HTR-8/SVneo (cell line): ENCODE results near the gene DPF3.

Experiments used
- DNase-seq: peaks from one replicate; pipeline ENCODE4 v3.0.0; 2011; ENCODE audit warnings: low spot score, mixed read lengths; ENCODE audit not compliant: insufficient read length
- FAIRE-seq: peaks from 2 replicates; lab custom pipeline; 2011; peaks lifted over from hg19 to GRCh38; lab: Jason Lieb, UNC

The DPF3 gene

DNA sequence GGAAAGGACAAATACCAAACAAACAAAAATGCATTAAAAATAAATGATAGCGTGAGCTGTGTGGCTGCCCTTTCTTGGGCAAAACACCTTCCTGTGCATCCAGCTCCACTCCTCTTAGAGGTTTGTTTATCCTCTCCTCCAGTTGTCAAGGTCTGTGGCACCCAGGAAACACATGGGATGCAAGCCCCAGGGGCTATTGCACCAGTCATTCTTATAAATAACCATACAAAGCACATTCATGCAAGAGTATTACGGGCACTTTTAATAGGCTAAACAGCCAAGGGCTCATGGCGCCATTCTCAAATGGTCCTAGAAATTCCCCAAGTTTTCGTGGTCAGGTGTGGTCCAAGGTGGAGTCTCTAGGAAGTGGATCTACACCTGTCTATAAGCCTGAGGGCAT lies 257.0 kb downstream of the DPF3 start:
- no peak for DNase-seq

DNA sequence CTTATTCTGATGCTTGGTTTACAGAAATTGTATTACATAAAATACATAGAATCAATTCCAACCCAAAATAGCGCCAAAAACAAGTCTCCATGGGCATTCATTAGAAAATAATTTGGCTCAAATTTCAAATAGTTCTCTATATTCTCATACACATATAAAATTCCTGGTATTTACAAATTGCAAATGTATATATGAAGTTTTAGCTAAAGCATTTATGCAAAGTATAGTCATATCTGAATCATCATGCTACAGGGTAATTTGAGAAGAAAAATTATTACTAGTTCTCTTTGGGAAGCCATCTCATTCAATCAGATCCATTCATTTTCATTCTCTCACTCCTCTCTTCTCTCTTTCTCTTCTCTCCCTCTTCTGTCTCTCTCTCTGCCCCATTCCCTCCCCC lies 257.8 kb downstream of the DPF3 start:
- no peak for FAIRE-seq
- DNase-seq, result no peak

More for the DNA sequence above, 257.0 kb downstream of the DPF3 start:
- peak; percentile 36 for FAIRE-seq

DNA sequence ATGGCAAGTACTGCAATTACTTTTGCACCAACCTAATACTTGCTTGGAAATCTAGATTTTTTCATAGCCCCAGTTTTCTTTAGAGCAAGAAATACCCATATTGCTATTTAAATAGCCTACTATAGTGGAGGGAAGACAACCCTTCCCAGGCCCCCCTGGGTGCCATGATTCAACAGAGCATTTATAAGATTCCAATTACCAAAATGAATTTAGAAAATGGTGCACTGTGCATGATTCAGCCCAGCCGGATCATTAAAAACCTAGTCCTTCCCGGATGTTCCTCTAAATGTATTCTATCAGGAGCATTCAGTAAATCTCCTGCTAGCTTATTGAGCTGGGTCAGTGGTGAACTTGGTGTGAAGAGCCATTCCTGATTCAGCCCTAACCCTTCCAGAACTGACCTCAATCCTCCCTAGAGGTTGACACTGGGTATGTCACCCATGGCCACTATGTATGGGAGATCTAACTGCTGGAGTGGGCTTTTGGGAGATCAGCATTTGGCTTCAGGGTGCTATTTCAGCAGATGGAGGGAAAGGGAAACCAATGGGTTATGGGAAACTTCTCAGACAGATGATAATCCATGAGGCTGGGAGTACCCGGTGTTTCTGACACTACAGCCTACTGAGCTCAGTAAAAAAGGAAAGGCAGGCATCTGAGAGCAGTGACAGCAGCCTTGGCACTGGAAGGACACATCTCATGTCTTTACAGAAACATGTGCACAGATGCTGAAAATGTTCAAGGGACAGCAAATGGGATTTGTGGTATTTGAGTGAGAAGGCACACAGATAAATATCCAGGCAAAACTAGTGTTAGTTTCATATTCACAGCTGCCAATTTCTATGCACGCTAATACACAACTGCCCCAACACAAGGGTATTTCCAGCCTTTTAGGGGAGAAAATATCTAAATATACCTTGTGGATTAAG lies 258.9 kb downstream of the DPF3 start:
- no peak for DNase-seq
- FAIRE-seq, result peak; percentile 86

DNA sequence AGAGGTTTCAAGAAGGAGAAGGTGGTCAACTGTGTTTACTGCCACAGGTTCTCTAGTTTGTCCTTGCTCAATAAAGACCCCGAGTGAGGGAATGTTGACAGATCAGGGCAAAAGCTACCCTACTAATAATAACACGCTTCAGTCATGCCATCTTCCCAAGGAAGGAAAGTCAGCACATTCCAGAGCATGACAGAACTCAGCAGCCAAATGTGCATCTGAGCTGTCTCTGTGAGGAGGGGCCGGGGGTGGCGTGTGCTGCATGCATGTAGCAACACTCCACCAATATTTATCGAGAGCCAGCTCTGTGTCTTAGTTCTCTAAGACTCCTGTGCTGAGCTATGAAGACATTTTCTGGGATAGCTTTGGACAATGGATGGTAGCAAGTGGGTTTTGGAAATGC lies 260.4 kb downstream of the DPF3 start:
- FAIRE-seq (no peak), DNase-seq (no peak)

DNA sequence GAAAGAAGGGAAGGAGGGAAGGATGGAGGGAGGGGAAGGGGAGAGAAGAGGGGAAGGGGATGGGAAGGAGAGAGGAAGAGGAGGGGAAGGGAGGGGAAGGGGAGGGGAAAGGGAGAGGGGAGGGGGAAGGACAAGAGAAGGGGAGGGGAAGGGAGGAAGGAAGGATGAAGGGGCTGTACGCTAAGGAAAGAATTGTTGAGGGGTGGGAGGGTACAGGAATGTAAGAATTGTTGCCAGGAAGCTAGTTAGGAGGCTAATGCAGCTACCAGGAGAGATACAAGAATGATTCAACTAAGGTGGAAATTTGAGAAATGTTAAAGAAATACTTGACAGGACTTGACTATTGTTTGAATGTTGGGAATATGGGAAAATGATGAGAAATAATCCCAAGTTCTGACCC lies 261.2 kb downstream of the DPF3 start:
- no peak for DNase-seq
- peak; percentile 48 for FAIRE-seq

DNA sequence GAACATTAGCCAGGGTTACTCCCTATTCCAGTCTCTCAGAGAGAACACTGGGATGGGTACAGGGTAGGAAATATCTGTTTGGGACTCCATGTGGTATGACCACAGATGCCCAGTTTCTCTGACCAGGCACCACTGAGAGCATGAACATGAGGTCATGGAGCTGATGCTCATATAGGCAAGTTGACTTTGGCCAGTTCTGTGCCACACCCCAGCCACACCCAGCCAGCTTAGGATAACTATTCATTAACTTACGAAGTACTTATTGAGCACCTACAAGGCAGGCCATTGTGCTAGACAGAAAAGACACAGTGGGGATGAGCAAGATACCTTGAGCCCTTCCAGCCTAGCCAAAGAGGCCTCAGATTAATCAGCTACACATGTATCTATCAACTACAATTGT lies 262.5 kb downstream of the DPF3 start:
- FAIRE-seq (peak; percentile 86), DNase-seq (no peak)

DNA sequence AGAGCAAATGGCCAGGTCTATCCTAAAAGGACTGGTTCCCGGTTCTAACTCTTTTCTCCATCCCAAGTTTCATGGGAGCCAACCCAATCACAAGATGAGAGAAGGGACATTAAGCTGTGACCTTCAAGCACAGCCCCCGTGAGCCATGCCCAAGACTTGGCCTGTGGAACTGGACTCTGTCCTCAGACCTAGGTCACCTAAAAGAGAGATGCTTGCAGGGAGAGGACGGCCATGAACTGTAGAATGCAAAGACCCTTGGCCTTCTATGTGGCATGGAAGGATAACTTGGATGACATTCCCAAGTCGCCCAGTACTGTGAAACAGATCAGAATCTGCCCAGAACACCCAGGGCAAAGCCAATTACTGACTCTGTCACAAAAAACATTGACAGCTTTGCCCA lies 263.5 kb downstream of the DPF3 start:
- FAIRE-seq, result no peak
- DNase-seq, result no peak

DNA sequence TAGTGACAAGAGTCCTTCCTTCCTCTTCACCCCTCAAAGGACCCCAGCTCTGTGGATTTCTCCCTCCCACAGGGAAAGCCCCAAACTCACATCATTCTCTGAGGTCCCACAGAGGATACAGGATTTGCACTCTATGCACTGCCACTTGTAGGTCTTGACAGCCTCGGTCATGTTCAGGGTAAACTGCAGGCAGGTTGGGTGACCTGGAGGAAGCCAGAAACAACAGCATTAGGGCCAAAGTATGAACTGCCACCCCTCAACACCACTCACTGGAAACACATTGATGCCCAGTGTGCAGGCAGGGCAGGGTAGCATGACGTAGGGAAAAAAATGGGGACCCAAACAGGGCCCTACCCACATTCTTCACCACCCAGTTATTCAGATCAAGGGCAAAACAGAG lies 264.4 kb downstream of the DPF3 start:
- DNase-seq (no peak), FAIRE-seq (no peak)

DNA sequence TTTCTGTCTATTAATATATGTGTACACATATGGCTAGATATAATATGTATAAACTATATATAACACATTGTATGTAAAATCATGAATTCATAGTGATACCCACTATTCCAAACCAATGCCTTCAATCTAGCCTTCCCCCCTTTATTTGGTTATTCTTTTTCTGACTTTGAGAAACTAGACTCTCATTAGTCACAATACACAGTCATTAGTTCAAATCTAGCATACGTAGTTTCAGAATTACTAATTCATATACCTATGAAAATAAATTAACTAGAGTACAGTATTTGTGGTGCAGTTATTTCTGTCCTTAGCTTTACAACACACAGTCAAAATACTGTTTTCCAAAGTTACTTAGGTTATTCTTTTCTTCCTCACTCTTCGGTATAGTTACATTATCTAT lies 268.2 kb downstream of the DPF3 start:
- DNase-seq (no peak), FAIRE-seq (no peak)

DNA sequence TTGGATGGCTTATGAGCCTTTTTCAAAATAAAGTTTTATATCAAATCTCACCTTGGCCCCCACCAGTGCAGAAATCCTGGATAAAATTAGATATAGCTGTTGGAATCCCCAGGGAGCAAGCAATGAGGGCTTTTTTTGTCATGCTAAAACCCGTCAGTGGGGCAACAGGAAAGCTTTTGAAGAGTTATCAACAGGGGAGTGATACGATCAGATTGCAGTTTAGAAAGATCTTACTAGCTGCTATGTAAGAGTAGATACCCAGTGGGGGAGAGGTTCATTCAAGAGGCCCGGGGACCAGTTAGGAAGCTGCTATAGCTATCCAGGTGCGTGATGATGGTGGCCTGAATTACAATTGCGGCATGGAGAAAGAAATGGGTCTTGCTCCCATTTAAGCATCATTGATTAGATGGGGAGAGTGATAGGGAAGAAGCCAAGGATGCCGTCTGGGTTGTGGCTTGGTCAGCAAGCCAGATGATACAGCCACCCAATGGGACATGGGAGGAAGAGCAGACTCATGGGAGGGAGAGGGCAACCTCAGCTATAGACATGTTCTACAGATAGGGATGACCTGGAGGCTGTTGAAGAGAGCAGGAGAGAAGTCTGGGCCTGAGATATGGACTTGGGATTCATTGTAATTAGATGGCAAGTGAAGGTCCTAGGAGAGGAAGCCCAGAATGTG lies 272.4 kb downstream of the DPF3 start:
- FAIRE-seq (peak; percentile 86), DNase-seq (no peak)

DNA sequence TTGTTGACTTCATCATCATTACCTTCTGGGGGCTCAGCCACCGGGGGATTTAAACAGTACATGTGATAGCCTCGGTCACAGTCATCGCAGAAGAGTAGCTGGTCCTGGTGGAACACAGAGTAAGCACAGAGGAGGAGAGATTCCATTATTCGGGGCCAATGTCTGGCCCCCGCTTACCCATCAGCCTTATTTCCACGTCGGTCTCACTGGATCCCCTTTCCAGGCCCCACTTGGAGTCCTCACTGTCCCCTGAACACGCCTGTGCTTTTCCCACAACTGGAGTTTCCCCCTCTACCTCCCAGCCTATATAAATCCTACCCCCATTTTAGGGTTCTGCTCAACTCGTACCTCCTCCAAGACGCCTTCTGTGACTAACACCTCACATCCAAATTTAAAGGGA lies 274.0 kb downstream of the DPF3 start:
- no peak for FAIRE-seq
- no peak for DNase-seq

DNA sequence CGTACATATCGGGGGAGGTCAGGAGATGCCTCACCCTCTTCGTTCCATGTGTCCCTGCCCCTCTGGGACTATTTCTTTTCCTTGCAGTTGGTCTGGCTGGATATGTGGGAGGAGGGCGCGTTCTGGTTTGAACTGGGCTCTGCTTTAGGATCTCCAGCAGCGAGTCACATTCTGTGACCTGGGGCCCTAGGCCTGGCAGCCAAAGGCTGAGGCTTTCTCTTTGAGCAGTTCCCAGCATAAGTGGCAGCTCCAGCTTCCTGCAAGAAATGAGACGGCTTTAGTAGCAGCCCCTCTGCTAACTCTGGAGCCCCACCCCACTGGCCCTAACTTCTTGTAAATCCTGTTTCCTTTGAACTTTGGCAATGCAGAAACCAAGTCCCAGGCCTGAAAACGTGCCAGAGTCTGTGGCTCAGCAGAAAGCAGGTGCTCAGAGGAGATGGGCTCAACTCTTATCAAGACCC lies 274.8 kb downstream of the DPF3 start:
- FAIRE-seq (no peak), DNase-seq (no peak)

DNA sequence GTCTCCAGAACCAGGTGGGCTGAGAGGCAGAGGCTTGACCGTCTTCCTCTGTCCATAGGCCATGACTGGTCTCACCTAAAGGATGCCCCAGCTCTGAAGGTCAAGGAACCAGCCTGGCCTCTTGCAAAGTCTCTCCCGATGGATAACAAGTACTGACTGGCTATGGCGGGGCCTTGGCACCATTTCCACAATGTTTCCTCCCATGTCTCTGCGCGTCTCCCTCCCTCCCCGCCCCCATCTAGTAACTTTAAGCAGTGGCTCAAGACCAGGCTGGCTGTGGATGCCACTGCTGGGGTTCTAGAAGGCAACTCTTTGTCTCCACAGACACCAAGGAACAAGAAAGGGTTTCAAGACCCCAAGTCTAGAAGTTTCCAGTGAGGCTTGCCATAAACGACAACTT lies 275.5 kb downstream of the DPF3 start:
- FAIRE-seq (peak; percentile 93), DNase-seq (no peak)

DNA sequence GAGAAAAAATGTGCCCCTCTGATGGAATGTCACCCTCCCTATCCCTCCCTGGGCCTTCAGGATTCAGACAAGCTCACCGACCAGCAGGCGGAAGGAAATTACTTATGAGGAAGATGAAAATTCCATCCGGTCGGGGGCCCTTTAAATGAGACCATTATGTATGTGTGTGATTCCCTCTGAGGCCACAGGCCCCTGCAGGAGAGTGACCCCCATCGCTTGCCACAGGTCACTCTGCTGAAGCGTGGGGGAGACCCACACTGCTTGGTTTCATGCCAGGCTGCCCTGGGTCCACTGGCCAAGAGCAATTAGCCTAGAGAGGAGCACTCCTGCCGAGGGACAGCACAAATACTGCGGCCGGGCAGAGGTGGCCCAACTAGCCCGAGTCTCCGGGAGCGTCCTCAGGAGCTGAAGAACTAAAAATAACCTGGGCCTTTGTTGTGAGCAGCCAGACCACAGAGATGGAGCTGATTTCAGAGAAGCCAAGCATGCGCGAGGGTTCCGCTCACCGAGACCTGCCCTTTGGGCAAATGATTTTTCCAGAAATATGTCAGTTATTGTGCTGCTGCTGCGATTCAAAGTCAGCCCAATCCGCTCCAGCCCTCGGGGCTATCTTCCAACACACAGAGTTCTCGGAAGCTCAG lies 276.4 kb downstream of the DPF3 start:
- DNase-seq, result peak; percentile 70
- FAIRE-seq, result peak; percentile 85

DNA sequence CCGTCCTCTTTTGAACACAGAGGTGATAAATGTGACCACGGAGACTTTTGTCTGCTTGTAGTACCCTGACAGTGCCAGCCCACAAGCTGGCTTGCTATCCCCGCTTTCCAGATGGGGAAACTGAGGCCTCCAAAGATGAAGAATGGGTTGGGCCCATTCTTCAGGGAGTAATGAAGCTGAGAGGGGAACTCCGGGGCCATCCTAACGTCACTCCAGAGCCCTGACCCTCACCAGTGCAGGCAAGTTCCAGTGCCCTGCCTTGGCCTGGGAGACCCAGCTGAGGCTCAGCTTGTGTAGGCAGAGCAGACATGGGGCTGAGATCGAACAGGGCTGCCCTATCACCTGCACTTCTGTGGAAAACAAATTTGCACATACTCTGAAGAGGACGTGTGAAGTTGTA lies 277.1 kb downstream of the DPF3 start:
- FAIRE-seq (no peak), DNase-seq (no peak)

DNA sequence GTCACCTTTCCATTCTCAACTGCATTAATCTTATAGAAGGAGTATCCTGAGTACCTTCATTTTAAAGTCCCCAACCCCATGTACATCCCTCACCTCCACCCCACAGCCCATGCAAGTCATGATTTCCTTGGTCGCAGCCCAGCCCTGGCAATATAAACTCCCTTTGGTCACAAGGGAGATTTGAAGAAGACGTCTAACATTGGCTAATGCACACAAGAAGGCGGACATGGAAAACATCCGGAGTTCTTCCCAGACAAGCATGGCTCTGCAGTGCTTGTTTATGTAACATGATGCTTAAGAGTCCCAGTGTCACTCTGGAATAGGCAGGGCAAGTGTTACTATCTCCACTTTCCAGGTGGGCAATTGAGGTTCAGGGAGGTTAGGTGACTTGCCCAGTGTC lies 277.6 kb downstream of the DPF3 start:
- no peak for DNase-seq
- FAIRE-seq, result no peak

DNA sequence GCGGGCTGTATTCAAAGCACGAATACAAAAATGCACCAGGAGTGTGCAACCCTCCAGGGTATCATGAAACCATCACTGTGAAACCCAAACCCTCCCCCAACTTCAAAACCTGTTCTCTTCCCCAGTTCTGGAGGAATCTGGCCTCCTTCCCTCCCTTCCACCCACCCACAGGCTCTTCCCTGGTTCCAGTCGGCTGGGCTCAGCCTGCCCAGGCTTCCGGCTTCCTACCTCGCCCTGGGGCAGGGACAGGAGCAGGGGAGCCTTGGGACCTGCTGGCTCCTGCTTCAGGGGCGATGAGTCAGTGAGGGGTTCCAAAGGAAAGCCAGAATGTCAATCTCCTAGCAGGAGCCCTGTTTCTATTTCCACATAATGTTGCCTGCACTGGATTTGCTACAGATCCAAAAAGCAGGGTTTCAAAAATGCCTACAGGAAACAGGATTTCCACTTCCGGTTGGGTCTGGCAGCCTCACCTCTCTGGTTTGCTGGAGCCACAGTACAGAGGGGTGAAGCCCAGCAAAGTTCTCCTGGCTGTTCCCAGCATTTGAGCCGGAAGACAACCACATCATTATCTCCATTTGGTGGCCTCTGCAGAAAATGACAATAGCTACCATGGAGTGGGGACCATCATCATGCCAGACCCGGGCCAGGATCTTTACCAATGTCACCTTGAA lies 278.3 kb downstream of the DPF3 start:
- no peak for FAIRE-seq
- DNase-seq, result peak; percentile 87

DNA sequence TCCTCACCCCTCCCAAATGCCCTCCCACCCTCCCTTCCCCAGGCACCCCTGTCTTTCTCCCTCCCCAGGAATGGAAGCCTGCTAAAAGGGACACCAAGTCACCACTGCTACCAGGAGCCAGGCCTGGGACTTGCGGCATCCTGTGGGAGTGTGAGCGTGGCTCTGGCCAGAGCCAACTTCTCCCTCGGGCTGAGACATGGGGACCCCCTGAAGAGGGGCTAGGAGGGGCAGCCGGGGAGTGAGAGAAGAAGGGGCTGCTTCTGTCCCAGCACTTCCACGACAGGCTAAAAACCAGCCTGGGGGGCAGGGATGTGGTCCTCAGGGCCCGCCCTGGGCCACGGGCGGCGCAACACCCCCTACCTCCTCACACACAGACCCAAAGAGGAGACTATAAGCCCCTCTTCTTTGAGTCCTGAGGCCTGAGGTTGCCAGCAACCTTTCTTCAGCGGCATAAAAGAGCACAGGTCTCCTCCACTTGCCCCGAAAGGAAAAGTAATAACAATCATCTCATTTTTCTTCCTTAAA lies 278.9 kb downstream of the DPF3 start:
- DNase-seq, result no peak
- FAIRE-seq, result no peak

DNA sequence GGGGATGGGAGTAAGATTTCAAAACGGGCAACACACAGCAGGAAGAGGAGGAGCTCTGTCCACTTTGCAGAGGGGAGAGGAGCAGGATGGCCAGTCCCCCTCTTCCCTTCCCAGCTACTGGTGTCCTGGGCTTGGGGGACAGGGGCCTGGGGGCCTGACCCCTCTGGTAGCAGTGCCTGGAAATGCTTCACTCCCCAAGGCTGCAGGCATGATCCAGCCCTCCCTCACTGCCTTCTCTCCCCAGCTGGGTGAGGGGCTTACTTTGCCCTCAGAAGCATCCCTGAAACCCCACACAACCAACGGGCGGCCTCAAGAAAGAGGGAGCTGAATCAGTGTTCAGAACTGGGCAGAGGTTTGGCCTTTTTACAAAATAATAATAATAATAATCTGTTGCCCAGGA lies 279.5 kb downstream of the DPF3 start:
- DNase-seq, result no peak
- no peak for FAIRE-seq

DNA sequence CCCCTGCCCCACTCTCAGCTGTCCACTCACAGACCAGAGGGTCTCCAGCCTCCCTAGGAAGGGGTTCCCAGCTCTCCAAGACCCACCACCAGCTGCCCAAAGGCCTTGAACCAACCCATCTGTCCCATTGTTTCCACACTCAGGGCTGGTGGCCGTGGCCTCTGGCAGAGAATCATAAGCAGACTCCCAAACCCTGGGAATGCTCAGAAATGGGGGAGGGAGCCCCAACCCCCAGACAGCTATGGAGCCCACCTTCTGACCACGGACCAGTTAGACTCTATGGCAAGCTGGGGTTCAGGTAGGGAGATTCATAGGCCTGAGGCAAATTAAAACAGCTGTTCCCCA lies 280.0 kb downstream of the DPF3 start:
- FAIRE-seq (peak; percentile 94), DNase-seq (no peak)
